NCI-H748 (cell line): ENCODE measurements around the gene RPL41.

ENCODE experiments used
- DNase-seq: peaks from one replicate; lab custom pipeline; 2025; ENCODE audit not compliant: unreplicated experiment; lab: John Stamatoyannopoulos, UW

The RPL41 gene

GRCh38 chr12:56103066-56103711, 13.2 kb upstream of the RPL41 start:
- DNase-seq, result no peak

- DNase-seq, result no peak
Measured at GRCh38 chr12:56103823-56104108, 12.7 kb upstream of the RPL41 start.

- DNase-seq, result peak; percentile 100
Measured at GRCh38 chr12:56104109-56104814, 12.2 kb upstream of the RPL41 start, which contains the start of gene PA2G4. Gene PA2G4, plus strand, starts transcription at chr12:56104559. Its CDS starts 179 bp downstream, at chr12:56104738.

- DNase-seq, result peak; percentile 33
Measured at GRCh38 chr12:56104815-56105608, 11.4 kb upstream of the RPL41 start.

- no peak for DNase-seq
Measured at GRCh38 chr12:56105609-56105902, 10.9 kb upstream of the RPL41 start.

GRCh38 chr12:56107242-56107641, 9.2 kb upstream of the RPL41 start:
- no peak for DNase-seq

GRCh38 chr12:56110571-56110970, 5.9 kb upstream of the RPL41 start:
- no peak for DNase-seq

GRCh38 chr12:56114084-56114483, 2.3 kb upstream of the RPL41 start:
- no peak for DNase-seq

- DNase-seq, result peak; percentile 40
Measured at GRCh38 chr12:56115329-56115728, 1.1 kb upstream of the RPL41 start.

- peak; percentile 40 for DNase-seq
Measured at GRCh38 chr12:56117082-56117706, 761 bp downstream of the RPL41 start.

- DNase-seq, result peak; percentile 100
Measured at GRCh38 chr12:56117778-56118687, 1.6 kb downstream of the RPL41 start, which contains the start of gene ZC3H10. Gene ZC3H10, plus strand, starts transcription at chr12:56118266. Its CDS starts 2,297 bp downstream, at chr12:56120563.

GRCh38 chr12:56118688-56119357, 2.4 kb downstream of the RPL41 start:
- no peak for DNase-seq

- DNase-seq, result peak; percentile 80
Measured at GRCh38 chr12:56119361-56119796, 2.9 kb downstream of the RPL41 start.

- DNase-seq, result no peak
Measured at GRCh38 chr12:56120158-56120846, 3.9 kb downstream of the RPL41 start.

GRCh38 chr12:56121204-56121870, 4.9 kb downstream of the RPL41 start:
- DNase-seq, result no peak

GRCh38 chr12:56122637-56123036, 6.2 kb downstream of the RPL41 start:
- DNase-seq, result peak; percentile 60

GRCh38 chr12:56124133-56124532, 7.7 kb downstream of the RPL41 start:
- no peak for DNase-seq

- no peak for DNase-seq
Measured at GRCh38 chr12:56126732-56127239, 10.4 kb downstream of the RPL41 start.

GRCh38 chr12:56127485-56127887, 11.1 kb downstream of the RPL41 start:
- no peak for DNase-seq
